ENCODE data around the gene VPS37B.

DNA sequence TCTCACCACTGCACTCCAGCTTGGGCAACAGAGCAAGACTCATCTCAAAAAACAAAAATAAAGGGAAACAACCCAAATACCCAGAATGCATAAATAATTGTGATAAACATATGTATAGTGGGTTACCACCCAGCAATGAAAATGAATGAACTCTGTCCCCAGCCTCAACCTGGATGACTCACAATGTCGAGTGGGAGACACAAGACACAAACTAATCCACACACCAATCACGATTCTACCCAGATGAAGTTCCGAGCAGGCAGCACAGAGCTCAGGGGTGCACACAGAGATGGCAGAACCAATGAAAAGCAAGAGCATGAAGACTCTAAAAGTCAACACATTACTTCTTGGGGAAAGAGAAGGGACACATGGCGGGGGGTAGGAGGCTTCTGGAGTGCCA is 43.2 kb upstream of the VPS37B start:
- TF ChIP-seq, protein P1, sequence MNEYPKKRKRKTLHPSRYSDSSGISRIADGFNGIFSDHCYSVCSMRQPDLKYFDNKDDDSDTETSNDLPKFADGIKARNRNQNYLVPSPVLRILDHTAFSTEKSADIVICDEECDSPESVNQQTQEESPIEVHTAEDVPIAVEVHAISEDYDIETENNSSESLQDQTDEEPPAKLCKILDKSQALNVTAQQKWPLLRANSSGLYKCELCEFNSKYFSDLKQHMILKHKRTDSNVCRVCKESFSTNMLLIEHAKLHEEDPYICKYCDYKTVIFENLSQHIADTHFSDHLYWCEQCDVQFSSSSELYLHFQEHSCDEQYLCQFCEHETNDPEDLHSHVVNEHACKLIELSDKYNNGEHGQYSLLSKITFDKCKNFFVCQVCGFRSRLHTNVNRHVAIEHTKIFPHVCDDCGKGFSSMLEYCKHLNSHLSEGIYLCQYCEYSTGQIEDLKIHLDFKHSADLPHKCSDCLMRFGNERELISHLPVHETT (tag by site-specific recombination; IDR thresholded peaks at IDR 0.05), result no peak
- TF ChIP-seq, protein P2, sequence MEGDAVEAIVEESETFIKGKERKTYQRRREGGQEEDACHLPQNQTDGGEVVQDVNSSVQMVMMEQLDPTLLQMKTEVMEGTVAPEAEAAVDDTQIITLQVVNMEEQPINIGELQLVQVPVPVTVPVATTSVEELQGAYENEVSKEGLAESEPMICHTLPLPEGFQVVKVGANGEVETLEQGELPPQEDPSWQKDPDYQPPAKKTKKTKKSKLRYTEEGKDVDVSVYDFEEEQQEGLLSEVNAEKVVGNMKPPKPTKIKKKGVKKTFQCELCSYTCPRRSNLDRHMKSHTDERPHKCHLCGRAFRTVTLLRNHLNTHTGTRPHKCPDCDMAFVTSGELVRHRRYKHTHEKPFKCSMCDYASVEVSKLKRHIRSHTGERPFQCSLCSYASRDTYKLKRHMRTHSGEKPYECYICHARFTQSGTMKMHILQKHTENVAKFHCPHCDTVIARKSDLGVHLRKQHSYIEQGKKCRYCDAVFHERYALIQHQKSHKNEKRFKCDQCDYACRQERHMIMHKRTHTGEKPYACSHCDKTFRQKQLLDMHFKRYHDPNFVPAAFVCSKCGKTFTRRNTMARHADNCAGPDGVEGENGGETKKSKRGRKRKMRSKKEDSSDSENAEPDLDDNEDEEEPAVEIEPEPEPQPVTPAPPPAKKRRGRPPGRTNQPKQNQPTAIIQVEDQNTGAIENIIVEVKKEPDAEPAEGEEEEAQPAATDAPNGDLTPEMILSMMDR (tag by site-specific recombination; IDR thresholded peaks at IDR 0.05), result no peak
- TF ChIP-seq YY1 (tag by site-specific recombination; IDR thresholded peaks at IDR 0.05), result no peak
- TF ChIP-seq ZNF2 (tag by site-specific recombination; IDR thresholded peaks at IDR 0.05), result no peak
- no peak for TF ChIP-seq KLF16 (tag by site-specific recombination; IDR thresholded peaks at IDR 0.05)

Measured in HEK293 (cell line).